Measurements from ENCODE around the gene EPN2. TPM values are rescaled to one million over a fixed set of nuclear protein-coding genes. Genes with fewer than 3 reads are reported as not detected.
A peak's percentile ranks its signal among the peaks of the same experiment; 100 is the strongest.

EPN2 gene
- total and polyA plus RNA-seq, 10 of the 15 experiments (the other 5 are each of a cell fraction or from before 2014, with no cell fraction given) = 0.26 to 8.4 (median 4.7) TPM

- no peak for TF ChIP-seq REST (IDR thresholded peaks at IDR 0.05; ENCODE audit: low read depth, low read length)
- no peak for TF ChIP-seq LARP7 (IDR thresholded peaks at IDR 0.05)
- no peak for TF ChIP-seq BHLHE40 (IDR thresholded peaks at IDR 0.05; ENCODE audit: borderline replicate concordance in 1 of 2, low read depth in 2 of 2, low read length in 1 of 2)
- no peak for TF ChIP-seq ZNF592 (IDR thresholded peaks at IDR 0.05)
- no peak for TF ChIP-seq FOXM1 (IDR thresholded peaks at IDR 0.05; ENCODE audit: low read depth, low read length)
- TF ChIP-seq SPI1 (IDR thresholded peaks at IDR 0.05; ENCODE audit: borderline replicate concordance, insufficient read depth, low read depth, low read length) = peak; percentile 60; the same call in 1 of the 2 replicates
- no peak for TF ChIP-seq MEF2B (IDR thresholded peaks at IDR 0.05; ENCODE audit: partially characterized antibody, poor library complexity, severe bottlenecking)
- TF ChIP-seq NKRF (conservative IDR thresholded peaks at IDR 0.05) = no peak
- TF ChIP-seq BCL11A (IDR thresholded peaks at IDR 0.05; ENCODE audit: low read depth, low read length) = no peak
- TF ChIP-seq, protein P1, sequence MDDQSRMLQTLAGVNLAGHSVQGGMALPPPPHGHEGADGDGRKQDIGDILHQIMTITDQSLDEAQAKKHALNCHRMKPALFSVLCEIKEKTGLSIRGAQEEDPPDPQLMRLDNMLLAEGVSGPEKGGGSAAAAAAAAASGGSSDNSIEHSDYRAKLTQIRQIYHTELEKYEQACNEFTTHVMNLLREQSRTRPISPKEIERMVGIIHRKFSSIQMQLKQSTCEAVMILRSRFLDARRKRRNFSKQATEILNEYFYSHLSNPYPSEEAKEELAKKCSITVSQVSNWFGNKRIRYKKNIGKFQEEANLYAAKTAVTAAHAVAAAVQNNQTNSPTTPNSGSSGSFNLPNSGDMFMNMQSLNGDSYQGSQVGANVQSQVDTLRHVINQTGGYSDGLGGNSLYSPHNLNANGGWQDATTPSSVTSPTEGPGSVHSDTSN (IDR thresholded peaks at IDR 0.05; ENCODE audit: insufficient replicate concordance, low read depth, low read length) = peak; percentile 13
- no peak for TF ChIP-seq CHD1 (IDR thresholded peaks at IDR 0.05; ENCODE audit: low read depth, low read length)
- TF ChIP-seq USF1 (IDR thresholded peaks at IDR 0.05; ENCODE audit: borderline replicate concordance, extremely low read length, insufficient read depth, low read depth, low read length) = no peak
- TF ChIP-seq IKZF1 (conservative IDR thresholded peaks at IDR 0.05) = no peak
- TF ChIP-seq RBBP5 (conservative IDR thresholded peaks at IDR 0.05) = no peak
- TF ChIP-seq CREB1 (IDR thresholded peaks at IDR 0.05; ENCODE audit: low read depth) = no peak
Measured at GRCh38 chr17:19371259-19372010, 134.3 kb downstream of the EPN2 start (continued).

All from GM12878 (cell line).